Measurements from ENCODE around the gene IFRD1.

The IFRD1 gene

DNA sequence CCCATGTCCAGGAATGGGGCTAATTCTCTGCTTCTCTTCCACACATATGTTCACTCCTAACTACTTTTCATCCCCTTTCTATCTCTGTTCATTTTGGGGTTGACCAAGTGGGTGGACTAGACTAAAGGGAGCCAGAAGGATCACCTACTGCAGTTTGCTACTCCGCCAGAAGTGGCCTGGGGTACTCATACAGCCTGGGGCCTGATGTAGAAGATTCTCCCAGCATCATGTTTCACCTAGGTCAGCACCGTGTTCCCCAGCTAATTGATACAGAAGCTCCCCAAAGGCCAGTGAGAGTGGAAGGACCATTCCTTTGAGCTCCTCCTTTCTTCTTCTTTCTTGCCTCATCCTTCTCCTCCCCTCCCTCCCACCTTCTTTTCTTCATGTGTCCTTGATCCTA is 19.6 kb upstream of the IFRD1 start:
- Mint-ChIP-seq H3K9me3 (no peaks in the 10 kb centered on the region), H3K4me3 (no peak overlapping the region), H3K27me3 (ENCODE audit: low read depth) (peaks cover 4% of the 10 kb centered on the region), H3K4me1 (no peaks in the 10 kb centered on the region), H3K27ac (no peak overlapping the region), H3K36me3 (ENCODE audit: low read depth) (no peaks in the 10 kb centered on the region)
- TF ChIP-seq, protein P1, sequence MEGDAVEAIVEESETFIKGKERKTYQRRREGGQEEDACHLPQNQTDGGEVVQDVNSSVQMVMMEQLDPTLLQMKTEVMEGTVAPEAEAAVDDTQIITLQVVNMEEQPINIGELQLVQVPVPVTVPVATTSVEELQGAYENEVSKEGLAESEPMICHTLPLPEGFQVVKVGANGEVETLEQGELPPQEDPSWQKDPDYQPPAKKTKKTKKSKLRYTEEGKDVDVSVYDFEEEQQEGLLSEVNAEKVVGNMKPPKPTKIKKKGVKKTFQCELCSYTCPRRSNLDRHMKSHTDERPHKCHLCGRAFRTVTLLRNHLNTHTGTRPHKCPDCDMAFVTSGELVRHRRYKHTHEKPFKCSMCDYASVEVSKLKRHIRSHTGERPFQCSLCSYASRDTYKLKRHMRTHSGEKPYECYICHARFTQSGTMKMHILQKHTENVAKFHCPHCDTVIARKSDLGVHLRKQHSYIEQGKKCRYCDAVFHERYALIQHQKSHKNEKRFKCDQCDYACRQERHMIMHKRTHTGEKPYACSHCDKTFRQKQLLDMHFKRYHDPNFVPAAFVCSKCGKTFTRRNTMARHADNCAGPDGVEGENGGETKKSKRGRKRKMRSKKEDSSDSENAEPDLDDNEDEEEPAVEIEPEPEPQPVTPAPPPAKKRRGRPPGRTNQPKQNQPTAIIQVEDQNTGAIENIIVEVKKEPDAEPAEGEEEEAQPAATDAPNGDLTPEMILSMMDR (IDR thresholded peaks at IDR 0.05; ENCODE audit: unreplicated experiment in 3 of 3) = no peak

DNA sequence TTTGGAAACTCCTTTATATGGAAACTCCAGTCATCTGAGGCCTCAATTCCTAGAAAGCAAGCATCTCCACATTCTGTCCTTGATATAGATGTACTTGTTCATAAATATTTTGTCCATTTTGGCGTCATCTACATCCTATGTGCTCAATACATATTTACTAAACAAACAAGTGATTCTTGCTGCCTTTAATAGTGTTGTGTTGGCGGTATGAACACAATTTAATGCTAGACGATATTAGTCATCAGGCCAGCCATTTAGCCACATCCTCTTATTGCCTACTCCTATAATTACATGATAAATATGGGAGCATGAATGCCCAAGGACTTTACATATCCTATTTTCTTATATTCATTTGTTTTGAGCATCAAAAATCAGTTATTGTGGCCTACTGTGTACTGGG is 18.5 kb upstream of the IFRD1 start:
- no peaks in the 10 kb centered on the region for H3K4me1 Mint-ChIP-seq
- no peaks in the 10 kb centered on the region for H3K9me3 Mint-ChIP-seq
- no peak overlapping the region for H3K27ac Mint-ChIP-seq
- no peak overlapping the region for H3K4me3 Mint-ChIP-seq
- peaks cover 4% of the 10 kb centered on the region for H3K27me3 Mint-ChIP-seq (ENCODE audit: low read depth)
- no peaks in the 10 kb centered on the region for H3K36me3 Mint-ChIP-seq (ENCODE audit: low read depth)
- TF ChIP-seq, protein P1 (IDR thresholded peaks at IDR 0.05; ENCODE audit: unreplicated experiment in 3 of 3) = no peak

DNA sequence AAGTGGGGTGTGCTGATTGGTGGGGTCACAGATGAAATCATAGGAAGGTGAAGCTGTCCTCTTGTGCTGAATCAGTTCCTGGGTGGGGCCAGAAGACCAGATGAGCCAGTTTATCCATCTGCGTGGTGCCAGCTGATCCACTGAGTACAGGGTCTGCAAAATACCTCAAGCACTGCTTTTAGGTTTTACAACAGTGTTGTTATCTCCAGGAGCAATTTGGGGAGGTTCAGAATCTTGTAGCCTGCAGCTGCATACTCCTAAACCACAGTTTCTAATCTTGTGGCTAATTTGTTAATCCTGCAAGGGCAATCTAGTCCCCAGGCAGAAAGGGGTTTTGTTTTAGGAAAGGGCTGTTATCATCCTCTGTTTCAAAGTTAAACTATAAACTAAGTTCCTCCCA is 17.0 kb upstream of the IFRD1 start:
- Mint-ChIP-seq H3K9me3 (no peaks in the 10 kb centered on the region), H3K36me3 (ENCODE audit: low read depth) (no peaks in the 10 kb centered on the region), H3K27me3 (ENCODE audit: low read depth) (peaks cover 7% of the 10 kb centered on the region), H3K4me1 (no peaks in the 10 kb centered on the region), H3K27ac (no peak overlapping the region), H3K4me3 (no peak overlapping the region)
- TF ChIP-seq, protein P1 (IDR thresholded peaks at IDR 0.05; ENCODE audit: unreplicated experiment in 3 of 3) = no peak

DNA sequence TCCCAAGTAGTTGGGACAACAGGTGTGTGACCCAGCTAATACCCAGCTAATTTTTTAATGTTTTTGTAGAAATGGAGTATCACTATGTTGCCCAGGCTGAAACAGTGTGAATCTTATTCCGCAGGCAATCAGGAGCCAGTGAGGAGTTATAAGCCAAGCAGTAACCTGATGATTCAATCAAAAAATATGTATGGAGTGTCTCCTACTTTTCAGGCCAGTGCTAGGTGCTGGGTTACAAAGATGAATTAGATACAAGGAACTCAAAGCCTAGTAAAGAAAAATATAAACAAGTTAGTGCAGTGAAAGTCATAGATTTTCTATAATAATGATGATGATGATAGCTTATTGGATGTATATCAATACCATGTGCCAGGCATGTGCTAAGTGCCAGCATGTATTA is 13.2 kb upstream of the IFRD1 start:
- Mint-ChIP-seq H3K4me3 (no peak overlapping the region), H3K4me1 (no peaks in the 10 kb centered on the region), H3K27ac (no peak overlapping the region)

DNA sequence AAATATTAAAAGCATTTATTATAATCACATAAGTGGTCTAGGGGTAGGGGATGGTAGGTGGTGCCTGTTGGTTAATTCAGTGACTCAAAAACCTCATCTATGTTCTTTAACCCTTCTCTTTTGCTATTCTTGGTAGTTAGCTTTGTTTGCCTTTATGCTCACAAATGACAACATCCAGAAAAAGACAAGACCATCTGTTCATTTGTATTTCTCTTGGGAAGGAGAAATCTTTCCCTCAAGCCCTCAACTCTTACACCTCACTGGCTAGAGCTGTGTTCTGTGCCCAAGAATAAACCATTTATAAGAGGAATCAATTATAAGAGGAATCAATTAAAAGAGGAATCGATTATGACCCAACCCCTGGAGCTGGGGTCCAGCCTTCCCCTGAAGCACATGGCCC is 10.8 kb upstream of the IFRD1 start:
- TF ChIP-seq, protein P1 (IDR thresholded peaks at IDR 0.05; ENCODE audit: unreplicated experiment in 3 of 3) = no peak
- Mint-ChIP-seq H3K4me1 (no peaks in the 10 kb centered on the region), H3K9me3 (no peaks in the 10 kb centered on the region), H3K36me3 (ENCODE audit: low read depth) (no peaks in the 10 kb centered on the region), H3K4me3 (no peak overlapping the region), H3K27me3 (ENCODE audit: low read depth) (peaks cover 4% of the 10 kb centered on the region), H3K27ac (no peak overlapping the region)

More for the DNA sequence above, 13.2 kb upstream of the IFRD1 start:
- H3K9me3 Mint-ChIP-seq = no peaks in the 10 kb centered on the region
- H3K36me3 Mint-ChIP-seq (ENCODE audit: low read depth) = no peaks in the 10 kb centered on the region
- TF ChIP-seq, protein P1 (IDR thresholded peaks at IDR 0.05; ENCODE audit: unreplicated experiment in 3 of 3) = no peak
- H3K27me3 Mint-ChIP-seq (ENCODE audit: low read depth) = peaks cover 4% of the 10 kb centered on the region

DNA sequence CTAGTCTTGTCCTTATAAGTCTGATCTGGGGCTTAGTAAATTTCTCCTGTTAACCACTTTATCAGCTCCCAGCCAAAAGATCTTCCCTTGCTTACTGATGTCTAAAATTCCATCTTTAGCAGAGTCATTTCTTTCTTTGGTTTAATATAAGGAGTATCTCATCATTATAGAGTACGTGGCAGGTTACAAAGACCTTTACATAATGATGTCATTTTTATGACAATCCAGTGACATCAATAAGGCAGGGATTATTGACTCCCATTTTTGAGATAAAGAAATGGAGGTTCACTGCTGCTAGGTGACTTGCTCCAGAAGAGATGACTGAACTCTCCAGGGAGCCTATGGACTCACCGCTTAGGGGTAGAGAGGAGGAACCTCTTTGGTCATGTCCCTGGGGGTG is 8.1 kb upstream of the IFRD1 start:
- Mint-ChIP-seq H3K27me3 (ENCODE audit: low read depth) (peaks cover 4% of the 10 kb centered on the region), H3K36me3 (ENCODE audit: low read depth) (no peaks in the 10 kb centered on the region), H3K27ac (no peak overlapping the region), H3K9me3 (no peaks in the 10 kb centered on the region), H3K4me1 (no peaks in the 10 kb centered on the region), H3K4me3 (no peak overlapping the region)
- TF ChIP-seq, protein P1 (IDR thresholded peaks at IDR 0.05; ENCODE audit: unreplicated experiment in 3 of 3) = no peak
